Endothelial cell of umbilical vein (primary cell): ENCODE measurements around the gene ARHGEF40. TPM values are rescaled to one million over a fixed set of nuclear protein-coding genes. Genes with fewer than 3 reads are reported as not detected.

Experiments used
- BruUV-seq: library from RNA; stranded (reverse); fragments of 400-500 nt; replicated peaks from 2 replicates; lab custom pipeline; 2021; lab: Mats Ljungman, UMichigan
- CTCF ChIA-PET: fragments of 300-600, 350-600 bp; sonication (Branson Sonifier 250); formaldehyde crosslinking; loops from one replicate; lab custom pipeline; 2021; ENCODE audit warnings: antibody characterized with exemption, inconsistent platforms; lab: Charles Lee
- POLR2A ChIA-PET: fragments of 300-600, 350-600 bp; sonication (Branson Sonifier 250); formaldehyde crosslinking; loops from one replicate; lab custom pipeline; 2021; ENCODE audit warnings: antibody characterized with exemption, inconsistent platforms; lab: Charles Lee
- DNase-seq: peaks from one replicate; pipeline ENCODE4 v3.0.0-alpha.2; 2011; ENCODE audit warnings: low read depth, low spot score
- FAIRE-seq: peaks from 2 replicates; lab custom pipeline; 2011; peaks lifted over from hg19 to GRCh38; lab: Jason Lieb, UNC
- H2AFZ ChIP-seq: 2 replicates; pipeline ENCODE4 v1.6.0; 2012; ENCODE audit warnings: low read depth, low read length, control low read depth, inconsistent platforms
- H3K27ac ChIP-seq: 2 replicates; pipeline ENCODE4 v1.5.1; 2011; ENCODE audit warnings: low read depth, mild to moderate bottlenecking, control low read depth, low read length, moderate library complexity; ENCODE audit not compliant: insufficient read depth
- H3K27me3 ChIP-seq, 2 experiments: 2 replicates each; pipeline versions ENCODE4 v1.6.0 to v1.6.1; 2011; ENCODE audit warnings: low read length in 2 of 2, mixed read lengths in 1 of 2; ENCODE audit not compliant: control insufficient read depth in 2 of 2, insufficient read depth in 2 of 2
- H3K36me3 ChIP-seq, 2 experiments: 2 replicates in 1 of 2; 3 replicates in 1 of 2; pipeline ENCODE4 v1.5.1; 2011; ENCODE audit warnings: low read length in 2 of 2, mild to moderate bottlenecking in 1 of 2, moderate library complexity in 1 of 2; ENCODE audit not compliant: control insufficient read depth in 2 of 2, insufficient read depth in 2 of 2; ENCODE audit errors: extremely low read depth in 1 of 2
- H3K4me1 ChIP-seq: 3 replicates; pipeline ENCODE4 v1.5.1; 2011; ENCODE audit warnings: mild to moderate bottlenecking, low read length; ENCODE audit not compliant: control insufficient read depth, insufficient read depth; ENCODE audit errors: extremely low read depth
- H3K4me2 ChIP-seq: 2 replicates; pipeline ENCODE4 v1.6.1; 2011; ENCODE audit warnings: low read length, control low read depth, mixed read lengths; ENCODE audit not compliant: insufficient read depth
- H3K4me3 ChIP-seq, 3 experiments: fragments of 200-600 bp in 1 of 3; sonication (generic), shearing (Covaris generic) in 1 of 3; replicated peaks in 1 of 3; 2 replicates each; pipeline ENCODE4 v1.5.1; 2011 to 2016; ENCODE audit warnings: control low read depth in 3 of 3, low read length in 3 of 3, mild to moderate bottlenecking in 2 of 3, inconsistent platforms in 1 of 3, low read depth in 1 of 3, moderate library complexity in 1 of 3; ENCODE audit not compliant: insufficient read depth in 1 of 3
- H3K79me2 ChIP-seq: 2 replicates; pipeline ENCODE4 v1.6.0; 2012; ENCODE audit warnings: low read length, inconsistent platforms; ENCODE audit not compliant: control insufficient read depth, insufficient read depth
- H3K9ac ChIP-seq: replicated peaks from 2 replicates; pipeline ENCODE3; 2011; ENCODE audit warnings: low read length, control low read depth; ENCODE audit not compliant: insufficient read depth; ENCODE audit errors: extremely low read depth
- H3K9me1 ChIP-seq: replicated peaks from 3 replicates; pipeline ENCODE4 v1.6.0; 2011; ENCODE audit warnings: mild to moderate bottlenecking, low read length; ENCODE audit not compliant: control insufficient read depth, insufficient read depth; ENCODE audit errors: extremely low read depth
- H3K9me3 ChIP-seq: replicated peaks from 2 replicates; pipeline ENCODE4 v1.5.1; 2012; ENCODE audit warnings: low read length, inconsistent platforms; ENCODE audit not compliant: control insufficient read depth, insufficient read depth
- H4K20me1 ChIP-seq: replicated peaks from 2 replicates; pipeline ENCODE3; 2011; ENCODE audit warnings: mild to moderate bottlenecking, low read length; ENCODE audit not compliant: control insufficient read depth, insufficient read depth; ENCODE audit errors: extremely low read depth
- CTCF ChIP-seq, 2 donors: IDR thresholded peaks; 1 replicate in 1 of 2; 2 replicates in 1 of 2; pipeline ENCODE4 v1.5.1; 2011; ENCODE audit warnings: low read length in 2 of 2, mild to moderate bottlenecking in 2 of 2, moderate library complexity in 2 of 2, control low read depth in 1 of 2, inconsistent platforms in 1 of 2, low read depth in 1 of 2; ENCODE audit not compliant: insufficient read depth in 1 of 2; ENCODE audit errors: extremely low read depth in 1 of 2
- EZH2 ChIP-seq: IDR thresholded peaks from 2 replicates; pipeline ENCODE4 v1.6.1; 2012; ENCODE audit warnings: borderline replicate concordance, low read depth, mild to moderate bottlenecking, moderate library complexity, low read length, inconsistent platforms; ENCODE audit not compliant: severe bottlenecking
- FOS ChIP-seq: IDR thresholded peaks from 2 replicates; pipeline ENCODE4 v1.6.1; 2011; ENCODE audit warnings: mild to moderate bottlenecking, low read length, moderate library complexity, borderline replicate concordance; ENCODE audit not compliant: insufficient read depth
- GATA2 ChIP-seq: IDR thresholded peaks from 2 replicates; pipeline ENCODE4 v1.7.0; 2011; ENCODE audit warnings: low read depth, mild to moderate bottlenecking, moderate library complexity, mixed read lengths, low read length; ENCODE audit not compliant: insufficient read length, insufficient read depth
- JUN ChIP-seq: IDR thresholded peaks from 2 replicates; pipeline ENCODE4 v1.6.1; 2011; ENCODE audit warnings: borderline replicate concordance, low read depth; ENCODE audit not compliant: insufficient read length, insufficient read depth
- MAX ChIP-seq: IDR thresholded peaks from 2 replicates; pipeline ENCODE4 v1.6.1; 2011; ENCODE audit not compliant: insufficient read depth, insufficient read length
- MYC ChIP-seq: IDR thresholded peaks from one replicate; pipeline ENCODE4 v1.6.1; 2011; ENCODE audit warnings: mild to moderate bottlenecking, low read depth, low read length
- POLR2A ChIP-seq: IDR thresholded peaks from 2 replicates; pipeline ENCODE4 v1.6.1; 2012; ENCODE audit warnings: low read depth, mild to moderate bottlenecking, control low read depth, low read length
- POLR2AphosphoS5 ChIP-seq: IDR thresholded peaks from 2 replicates; pipeline ENCODE4 v1.6.1; 2012; ENCODE audit warnings: low read depth, mild to moderate bottlenecking, control low read depth, low read length, moderate library complexity; ENCODE audit not compliant: insufficient read depth
- dilution Hi-C: fragments of 300-500 bp; cut with MboI; formaldehyde crosslinking; loops from one replicate; pipeline ENCODE4 v1.15.0; 2019; ENCODE audit warnings: low sequenced_read_pairs; ENCODE audit not compliant: extremely low pct_ligation_motif_present
- intact Hi-C: fragments of 100-400 bp; cut with micrococcal nuclease; formaldehyde crosslinking; loops from one replicate; pipeline ENCODE4 v1.10.0; 2022
- polyA plus RNA-seq, 4 experiments: library from polyadenylated mRNA; depleted of rRNA in 3 of 4; stranded (reverse) in 3 of 4; unstranded in 1 of 4; fragments of >200 nt; gene quantifications; 2 replicates each; pipeline versions ENCODE4 v1.2.1 to v1.2.3, GENCODE V29; 2011 to 2012; ENCODE audit warnings: missing spikeins in 1 of 4
- total RNA-seq: library from RNA; stranded (reverse); gene quantifications from 2 replicates; pipeline ENCODE4 v1.2.3, GENCODE V29; 2021

The ARHGEF40 gene
- total and polyA plus RNA-seq, 2 donors (not counting 3 experiments of a cell fraction or from before 2014, with no cell fraction given): 2.6 to 19.9 TPM

GRCh38 chr14:21077672-21078071 lies 7.6 kb downstream of the ARHGEF40 start:
- TF ChIP-seq MAX (no peak), JUN (no peak), MYC (no peak), POLR2A (no peak), CTCF (IDR thresholded peaks at IDR 0.05; ENCODE audit: extremely low read depth in 1 of 2, insufficient read depth in 1 of 2, low read depth in 1 of 2, low read length in 2 of 2) (no peak), POLR2AphosphoS5 (no peak), FOS (no peak), GATA2 (no peak), EZH2 (no peak)

More at GRCh38 chr14:21077672-21078071, 7.6 kb downstream of the ARHGEF40 start:
- H3K36me3 ChIP-seq: peaks cover 0 to 6% of the 10 kb centered on the region in 2 experiments
- no peak overlapping the region for H3K27ac ChIP-seq
- no peak overlapping the region for H3K4me3 ChIP-seq
- H3K9me3 ChIP-seq: no peaks in the 10 kb centered on the region
- POLR2A ChIA-PET: no interaction called here
- DNase-seq: no peak
- H3K27me3 ChIP-seq: no peaks in the 10 kb centered on the region
- intact Hi-C loops: no loop called here
- dilution Hi-C loops: no loop called here
- no peak overlapping the region for H3K4me2 ChIP-seq
- no peaks in the 10 kb centered on the region for H3K9me1 ChIP-seq
- H3K4me1 ChIP-seq: no peaks in the 10 kb centered on the region
- FAIRE-seq: no peak
- H2AFZ ChIP-seq: no peak overlapping the region
- CTCF ChIA-PET: interaction anchor here (1.1 to 1.6 kb wide), 2 partner anchors 12 to 15 kb away, joined by 3 to 5 read pairs; no protein-coding TSS in a partner anchor
- H4K20me1 ChIP-seq: no peaks in the 10 kb centered on the region
- no peak overlapping the region for H3K9ac ChIP-seq
- BruUV-seq: no TSS peak
- H3K79me2 ChIP-seq: no peaks in the 10 kb centered on the region
